ENCODE results near the gene RAMP2.

GRCh38 chr17:42797067-42798007 lies 36.3 kb downstream of the RAMP2 start:
- TF ChIP-seq CTCF (IDR thresholded peaks at IDR 0.05) (no peak), POLR2A (IDR thresholded peaks at IDR 0.05) (peak; percentile 32 to 95 (median 90))
